NOMO-1 treated with DMSO at 0.1 percent for 48 hours (cell line): ENCODE data around the gene SKIC2.
"Not testable (repeated sequence)": the region's sequence is repeated elsewhere in the genome, so short reads cannot be mapped to it uniquely, and the experiment has no call there.

Source experiments
- DNase-seq: peaks from one replicate; lab custom pipeline; 2025; ENCODE audit not compliant: unreplicated experiment; lab: John Stamatoyannopoulos, UW

Gene SKIC2

GRCh38 chr6:32003301-32003700 is 44.3 kb downstream of the SKIC2 start:
- DNase-seq = not testable (repeated sequence)

- not testable (repeated sequence) for DNase-seq
Observed at GRCh38 chr6:32004393-32004792, 45.4 kb downstream of the SKIC2 start.

GRCh38 chr6:32004864-32005537 is 46.0 kb downstream of the SKIC2 start:
- DNase-seq = not testable (repeated sequence)

GRCh38 chr6:32005538-32005880 is 46.5 kb downstream of the SKIC2 start:
- DNase-seq = not testable (repeated sequence)

- DNase-seq = not testable (repeated sequence)
Observed at GRCh38 chr6:32005991-32006529, 47.1 kb downstream of the SKIC2 start.

GRCh38 chr6:32007086-32007485 is 48.1 kb downstream of the SKIC2 start:
- not testable (repeated sequence) for DNase-seq

- not testable (repeated sequence) for DNase-seq
Observed at GRCh38 chr6:32008037-32008436, 49.1 kb downstream of the SKIC2 start.

- DNase-seq = not testable (repeated sequence)
Observed at GRCh38 chr6:32008616-32009015, 49.6 kb downstream of the SKIC2 start.

GRCh38 chr6:32009537-32009936 is 50.6 kb downstream of the SKIC2 start:
- not testable (repeated sequence) for DNase-seq

GRCh38 chr6:32010856-32011530 is 52.0 kb downstream of the SKIC2 start:
- not testable (repeated sequence) for DNase-seq

GRCh38 chr6:32012941-32013617 is 54.1 kb downstream of the SKIC2 start:
- not testable (repeated sequence) for DNase-seq

GRCh38 chr6:32013738-32014137 is 54.8 kb downstream of the SKIC2 start:
- not testable (repeated sequence) for DNase-seq

- not testable (repeated sequence) for DNase-seq
Observed at GRCh38 chr6:32014547-32014946, 55.6 kb downstream of the SKIC2 start, which contains the start of gene C4B. TSS of gene C4B (plus strand) at chr6:32014795. CDS start at chr6:32014846, 51 bp downstream.
